Measurements from ENCODE around the gene DNAH2.

DNAH2 gene

GRCh38 chr17:7702776-7703175 lies 14.8 kb upstream of the DNAH2 start:
- DNase-seq, result no peak

GRCh38 chr17:7703584-7704479 lies 13.7 kb upstream of the DNAH2 start:
- no peak for DNase-seq

DNA sequence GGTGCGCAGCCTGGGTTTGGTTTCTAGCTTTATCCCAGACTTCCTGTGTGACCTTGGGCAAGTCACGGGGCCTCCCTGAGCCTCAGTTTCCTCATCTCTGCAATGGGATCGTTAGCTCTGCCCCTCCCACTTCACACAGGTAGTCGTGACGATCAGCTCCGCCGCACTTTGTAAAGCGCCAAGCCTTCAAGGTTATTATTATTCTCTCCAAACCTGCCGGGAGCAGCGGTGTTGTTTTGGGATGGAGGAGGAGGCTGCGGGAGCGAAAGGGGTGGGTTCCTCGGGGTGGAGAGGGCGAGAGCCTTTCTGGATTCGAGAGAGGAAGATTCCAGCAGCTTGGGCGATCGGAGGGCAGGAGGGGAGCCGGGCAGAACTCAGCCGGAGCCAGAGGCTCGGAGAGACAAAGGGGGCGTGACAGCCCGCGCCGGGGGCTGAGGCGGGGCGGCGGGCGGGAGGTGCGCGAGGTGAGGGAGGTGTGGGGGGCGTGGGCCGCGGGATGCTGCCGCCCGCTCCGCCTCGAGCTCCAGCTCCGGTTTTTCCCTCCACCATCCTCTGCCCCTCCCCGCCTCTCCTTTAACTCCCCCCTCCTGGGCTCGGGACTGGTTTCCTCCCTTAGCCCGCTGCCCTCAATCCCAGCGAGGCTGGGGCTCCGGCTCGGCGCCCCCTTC lies 12.8 kb upstream of the DNAH2 start, which contains the start of gene EFNB3:
TSS of gene EFNB3 (plus strand) at position 602 of the 668 bp plus-strand sequence. CDS start 397 bp downstream, outside the sequence.
- no peak for DNase-seq

- no peak for DNase-seq
Observed at GRCh38 chr17:7705269-7706255, 12.0 kb upstream of the DNAH2 start.

GRCh38 chr17:7706631-7707354 lies 10.8 kb upstream of the DNAH2 start:
- no peak for DNase-seq

GRCh38 chr17:7707446-7707845 lies 10.1 kb upstream of the DNAH2 start:
- DNase-seq, result no peak

- no peak for DNase-seq
Observed at GRCh38 chr17:7707858-7708750, 9.4 kb upstream of the DNAH2 start.

GRCh38 chr17:7709031-7709430 lies 8.5 kb upstream of the DNAH2 start:
- no peak for DNase-seq

- no peak for DNase-seq
Observed at GRCh38 chr17:7710301-7710700, 7.2 kb upstream of the DNAH2 start.

GRCh38 chr17:7711051-7711755 lies 6.3 kb upstream of the DNAH2 start:
- no peak for DNase-seq

GRCh38 chr17:7712111-7712771 lies 5.3 kb upstream of the DNAH2 start:
- DNase-seq, result no peak

DNA sequence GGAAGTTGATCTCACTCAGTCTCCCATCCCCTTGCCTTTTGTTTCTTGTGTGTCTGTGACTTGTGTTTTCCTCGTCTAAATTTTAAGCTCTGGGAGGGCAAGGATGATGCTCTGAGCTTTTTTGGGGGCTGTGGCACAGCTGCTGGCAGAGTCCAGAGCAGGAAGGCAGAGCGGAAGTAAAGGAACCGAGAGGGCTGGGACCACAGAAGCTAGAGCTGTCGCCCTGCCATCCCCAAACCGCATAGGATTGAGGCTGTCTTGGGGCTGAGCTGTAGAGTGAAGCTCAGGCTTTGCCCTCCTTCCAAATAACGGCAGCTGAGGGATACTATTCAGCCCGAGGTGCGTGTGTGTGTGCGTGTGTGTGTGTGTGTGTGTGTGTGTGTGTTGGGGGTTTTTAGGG lies 3.8 kb upstream of the DNAH2 start:
- no peak for DNase-seq

- no peak for DNase-seq
Observed at GRCh38 chr17:7714721-7715594, 2.6 kb upstream of the DNAH2 start.

DNA sequence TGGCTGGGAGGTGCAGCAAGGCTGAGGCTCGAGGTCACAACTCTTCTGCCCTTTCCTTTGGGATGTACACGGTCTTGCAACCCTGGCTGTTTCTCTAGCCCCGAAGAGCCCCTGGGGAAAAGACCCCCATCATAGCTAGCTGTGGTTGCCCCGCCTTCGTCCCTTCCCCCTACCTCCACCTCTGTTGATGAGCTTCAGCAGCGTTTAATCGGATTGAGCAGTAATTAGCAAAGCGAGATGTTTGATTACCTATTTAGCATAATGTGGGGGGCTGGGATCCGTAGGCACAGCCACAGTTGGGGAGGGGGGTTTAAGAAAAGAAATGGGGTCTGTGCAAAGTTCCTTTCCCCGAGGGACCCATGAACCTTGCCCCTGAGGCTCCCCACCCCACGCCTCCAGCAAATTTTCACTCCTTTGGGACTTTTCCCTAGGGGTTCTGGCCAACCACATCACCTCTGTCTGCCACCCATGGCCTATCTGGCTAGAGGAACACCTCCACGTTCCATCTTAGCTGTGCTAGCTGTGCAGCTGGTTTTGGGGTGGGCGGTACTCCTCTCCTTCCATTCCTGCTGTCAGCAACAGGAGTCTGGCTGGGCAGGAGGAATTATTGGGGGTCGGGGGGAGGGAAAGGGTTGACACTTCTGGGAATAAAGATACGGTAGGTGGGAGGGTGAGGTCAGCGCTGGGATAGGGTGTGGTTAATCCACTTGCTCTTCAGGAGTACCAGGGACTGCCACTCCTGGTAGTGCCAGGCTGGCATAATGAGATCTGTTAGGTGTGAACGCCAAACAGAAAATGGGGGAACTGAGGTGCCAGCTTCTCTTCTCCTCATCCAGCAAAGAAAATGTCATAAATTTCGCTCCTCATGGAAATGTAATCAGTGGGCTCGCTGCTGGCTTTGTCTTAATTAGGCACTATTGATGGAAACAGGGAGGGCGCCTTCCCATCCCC lies 1.3 kb upstream of the DNAH2 start:
- no peak for DNase-seq

DNA sequence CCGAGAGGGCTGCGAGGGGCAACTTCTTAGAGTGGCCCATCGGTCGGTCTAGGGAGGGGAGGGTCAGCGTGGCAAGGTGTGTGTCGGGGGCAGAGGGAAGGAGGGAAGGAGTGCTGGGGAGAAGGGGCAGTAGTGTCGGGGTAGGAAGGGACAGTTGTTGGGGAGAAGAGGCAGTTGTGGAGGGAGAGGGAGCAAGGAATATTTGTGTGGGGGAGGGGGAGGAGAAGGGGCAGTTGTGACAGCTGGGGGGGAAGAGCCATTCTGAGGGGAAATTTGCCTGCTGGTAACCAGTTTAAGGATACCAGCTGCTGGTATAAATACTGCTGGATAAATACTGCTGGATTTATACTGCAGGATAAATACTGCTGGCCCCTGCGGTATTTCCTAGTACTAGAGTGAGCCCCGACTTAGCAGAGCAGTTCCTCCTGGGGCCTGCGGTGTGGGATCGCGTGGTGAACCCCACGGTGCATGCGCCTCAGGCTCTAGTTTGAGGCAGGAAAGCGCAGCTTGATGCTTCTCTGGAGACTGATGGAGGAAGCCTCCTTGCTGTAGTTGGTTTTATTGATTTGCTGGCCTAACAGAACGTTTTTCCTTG lies 309 bp downstream of the DNAH2 start:
- no peak for DNase-seq

DNA sequence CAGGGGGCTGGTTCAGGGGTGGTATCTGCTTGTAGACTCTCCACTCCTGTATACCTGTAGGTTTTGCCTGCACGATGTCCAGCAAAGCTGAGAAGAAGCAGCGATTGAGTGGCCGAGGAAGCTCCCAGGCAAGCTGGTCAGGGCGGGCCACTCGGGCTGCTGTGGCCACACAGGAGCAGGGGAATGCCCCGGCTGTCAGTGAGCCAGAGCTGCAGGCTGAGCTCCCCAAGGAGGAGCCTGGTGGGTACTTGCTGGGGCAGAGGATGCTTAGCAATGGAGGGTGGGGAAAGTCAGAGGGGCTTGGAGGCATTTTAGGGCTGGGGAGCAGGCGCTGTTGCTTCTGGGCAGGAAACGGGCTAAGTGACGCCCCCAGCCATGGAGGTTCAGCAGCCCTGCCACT lies 2.1 kb downstream of the DNAH2 start:
- DNase-seq, result no peak

- no peak for DNase-seq
Observed at GRCh38 chr17:7720125-7720524, 2.6 kb downstream of the DNAH2 start.
